C4-2B (cell line): Measurements from ENCODE around the gene TRMT11.

Source experiments
- CTCF ChIP-seq: fragments of 450-650 bp; conservative IDR thresholded peaks from 2 replicates; pipeline ENCODE4 v1.5.1; 2017; ENCODE audit warnings: mild to moderate bottlenecking
- ZFX ChIP-seq: fragments of 450-650 bp; IDR thresholded peaks from 2 replicates; pipeline ENCODE4 v1.6.1; 2017

- TF ChIP-seq CTCF, result no peak
- no peak for TF ChIP-seq ZFX
These were observed 43.7 kb downstream of the TRMT11 start for GRCh38 chr6:126030045-126030444.
